G401.6 (cell line): Measurements from ENCODE around the gene SLC49A4.

Experiments
- FAIRE-seq: peaks from 2 replicates; lab custom pipeline; 2012; peaks lifted over from hg19 to GRCh38; lab: Jason Lieb, UNC

The SLC49A4 gene

DNA sequence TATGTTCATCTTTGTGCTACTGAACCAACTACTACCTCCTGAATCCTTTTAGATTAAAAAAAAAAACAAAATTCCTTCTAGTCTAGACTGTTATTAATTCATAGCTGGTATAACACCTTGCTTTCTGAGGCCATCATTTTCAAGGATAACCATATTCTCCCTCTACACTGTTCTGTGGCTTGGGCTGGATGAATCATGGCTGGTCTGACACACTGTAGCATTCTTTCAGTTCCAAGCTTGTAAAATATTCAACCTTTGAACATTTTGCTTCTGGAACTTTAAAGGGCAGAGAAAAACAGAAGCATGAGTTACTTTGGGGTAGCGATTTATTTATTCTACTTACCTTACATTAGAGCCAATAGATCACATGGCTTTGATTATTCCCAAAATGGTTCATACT is 8.8 kb upstream of the SLC49A4 start:
- FAIRE-seq: no peak

DNA sequence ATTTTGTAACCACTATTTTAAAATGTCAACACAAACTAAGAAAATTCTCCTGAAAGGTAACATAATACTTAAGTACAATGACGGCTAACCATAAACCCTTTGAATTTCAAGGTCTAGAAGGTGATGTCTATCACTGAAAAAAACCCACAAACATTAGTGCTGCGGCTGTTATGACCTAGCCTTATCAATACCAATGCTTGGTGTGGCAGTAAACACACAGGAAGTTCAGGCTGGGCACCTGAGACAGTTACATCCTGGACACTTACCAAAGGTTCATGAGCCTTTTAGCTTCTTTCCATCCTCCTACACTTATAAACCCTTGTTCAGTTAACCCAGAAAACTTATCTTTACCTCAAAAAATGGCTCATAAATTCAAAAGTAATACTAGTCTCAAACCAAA is 7.0 kb upstream of the SLC49A4 start:
- no peak for FAIRE-seq

DNA sequence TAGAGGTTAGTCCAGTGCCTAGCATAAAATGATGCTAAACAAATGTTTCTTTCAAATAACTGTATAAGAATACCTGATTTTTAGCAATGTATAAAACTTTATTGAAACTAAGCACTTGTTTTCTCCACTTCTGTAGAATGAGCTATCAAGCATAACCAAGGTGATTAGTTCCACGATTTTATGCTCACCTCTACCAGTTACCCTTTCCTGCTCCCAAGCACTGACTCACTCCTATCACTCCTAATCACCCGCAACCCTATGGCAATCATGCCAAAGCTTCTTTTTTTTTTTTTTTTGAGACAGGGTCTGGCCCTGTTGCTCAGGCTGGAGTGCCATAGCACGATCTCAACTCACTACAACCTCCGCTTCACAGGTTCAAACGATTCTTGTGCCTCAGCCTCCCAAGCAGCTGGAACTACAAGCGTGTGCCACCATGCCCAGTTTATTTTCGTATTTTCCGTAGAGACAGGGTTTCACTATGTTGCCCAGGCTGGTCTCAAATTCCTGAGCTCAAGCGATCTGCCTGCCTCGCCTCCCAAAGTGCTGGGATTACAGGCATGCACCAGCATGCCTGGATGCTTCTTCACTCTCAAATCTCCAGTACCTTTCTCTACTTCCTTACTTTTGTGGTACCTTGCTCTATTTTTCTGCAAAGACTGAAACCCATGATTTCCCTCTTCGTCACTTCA is 5.1 kb upstream of the SLC49A4 start:
- FAIRE-seq: no peak

DNA sequence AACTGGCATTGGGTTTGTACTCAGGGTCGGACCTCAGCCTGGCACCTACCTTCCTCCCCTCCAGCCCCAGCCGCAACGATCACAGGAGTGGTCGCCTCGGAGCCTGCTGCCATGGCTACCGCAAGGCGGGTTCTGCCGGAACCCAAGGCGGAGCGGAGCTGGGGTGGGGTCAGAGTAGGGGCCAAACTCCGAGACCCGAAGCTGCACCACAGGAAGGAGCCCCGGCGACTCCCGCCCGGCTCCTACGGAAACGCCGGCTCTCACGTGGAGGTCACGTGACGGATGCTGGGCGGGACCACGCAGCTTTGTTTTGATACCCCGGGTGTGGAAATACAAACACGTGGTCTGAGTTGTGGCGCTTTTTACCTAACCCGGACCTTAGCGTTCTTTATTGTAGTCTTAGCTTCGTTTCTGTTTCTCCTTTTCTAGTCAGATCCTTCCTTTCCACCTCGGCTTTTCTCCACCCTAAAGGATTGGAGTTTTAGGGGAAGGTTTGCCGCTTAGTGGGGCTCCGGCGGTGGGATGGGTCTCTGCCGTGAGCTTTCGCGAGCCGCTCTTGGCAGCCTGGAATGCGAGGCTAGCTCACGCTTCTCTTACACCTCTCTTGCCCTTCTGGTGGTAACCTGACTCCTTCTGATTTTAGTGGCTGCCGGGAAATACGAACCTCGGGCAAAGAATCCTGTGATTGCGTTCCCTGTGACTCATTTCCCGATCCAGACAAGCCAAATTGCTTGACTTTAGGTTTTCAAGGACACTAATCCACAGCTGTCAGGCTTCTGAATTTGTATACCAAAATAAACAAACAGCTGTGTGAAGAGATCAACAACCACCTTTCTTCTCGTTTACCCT is 1.1 kb upstream of the SLC49A4 start, which contains the start of gene HSPBAP1:
TSS of gene HSPBAP1 (minus strand) at position 264 of the 849 bp plus-strand sequence. CDS start at position 113, 151 bp downstream.
- peak; percentile 96 for FAIRE-seq

DNA sequence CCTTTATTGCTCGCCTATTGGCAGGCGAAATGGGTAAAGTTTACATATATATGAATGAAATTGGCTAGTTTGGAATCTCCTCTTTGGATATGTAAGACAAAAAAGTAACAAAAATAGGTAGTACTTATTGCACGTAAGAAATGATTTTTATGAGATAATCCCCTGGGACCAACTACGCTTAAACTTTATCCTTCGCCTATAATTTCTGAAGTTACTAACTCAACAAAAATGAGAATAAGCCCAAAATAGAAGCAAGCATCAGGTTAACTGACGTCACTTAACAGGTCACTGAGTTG is 438 bp upstream of the SLC49A4 start:
- no peak for FAIRE-seq

DNA sequence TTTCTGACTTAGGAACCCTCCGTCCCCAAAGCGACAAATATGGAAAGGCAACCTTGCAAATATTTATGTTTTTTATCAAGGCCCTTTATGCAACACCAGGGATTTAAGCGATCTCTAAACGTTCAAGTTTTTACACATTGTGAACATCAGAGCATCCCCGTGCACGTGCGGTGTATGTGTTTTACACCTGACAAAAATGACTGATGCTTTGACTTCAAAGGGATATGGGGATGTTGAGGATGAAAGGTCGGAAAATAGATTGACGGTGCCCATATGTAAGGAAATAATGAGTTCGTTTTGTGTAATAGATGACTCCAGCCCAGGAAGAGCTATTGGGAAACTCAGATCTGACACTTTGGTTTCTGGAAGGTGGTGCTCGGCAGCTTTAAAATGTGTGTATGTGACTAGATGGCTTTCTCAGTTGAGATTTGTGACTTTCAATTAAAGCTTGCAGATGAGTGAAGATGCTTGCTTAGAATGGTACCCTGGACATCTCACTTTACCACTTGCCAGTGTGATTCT is 866 bp downstream of the SLC49A4 start:
- FAIRE-seq: no peak

DNA sequence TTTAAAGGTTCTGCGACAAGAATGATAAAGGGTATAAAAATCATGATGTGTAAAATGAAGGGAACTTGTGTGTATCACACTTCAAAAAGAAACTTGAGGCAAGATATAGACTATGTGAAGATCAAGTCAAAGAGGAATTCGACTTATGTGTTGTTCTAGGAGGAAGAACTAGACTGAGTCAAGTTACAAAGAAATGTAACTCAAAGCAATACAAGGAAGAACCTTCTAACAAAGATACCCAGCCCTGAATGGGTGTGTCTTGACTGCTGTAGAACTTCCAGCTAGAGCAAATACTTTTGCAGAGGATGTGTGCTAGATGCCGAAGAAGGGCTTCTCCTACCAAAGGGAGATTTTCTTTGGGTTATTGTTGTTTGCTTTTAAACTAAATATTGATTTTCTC is 2.4 kb downstream of the SLC49A4 start:
- no peak for FAIRE-seq

DNA sequence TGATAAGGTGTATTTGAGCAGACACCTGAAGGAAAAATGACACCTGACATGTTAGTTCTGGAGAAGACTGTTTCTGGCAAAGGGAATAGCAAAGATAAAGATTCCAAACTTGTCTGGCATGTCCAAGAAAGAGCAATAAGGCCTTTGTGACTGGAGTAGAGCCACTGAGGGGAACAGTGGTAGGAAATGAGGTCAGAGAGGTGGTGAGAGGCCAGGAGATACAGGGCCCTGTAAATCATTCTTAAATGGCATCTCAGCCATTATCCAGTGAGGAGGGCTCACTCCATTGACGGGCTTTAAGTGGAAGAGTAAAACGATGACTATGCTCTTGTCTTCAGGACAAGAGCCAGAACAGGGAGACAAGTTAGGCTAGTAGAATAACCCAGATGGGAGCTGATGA is 4.5 kb downstream of the SLC49A4 start:
- no peak for FAIRE-seq

DNA sequence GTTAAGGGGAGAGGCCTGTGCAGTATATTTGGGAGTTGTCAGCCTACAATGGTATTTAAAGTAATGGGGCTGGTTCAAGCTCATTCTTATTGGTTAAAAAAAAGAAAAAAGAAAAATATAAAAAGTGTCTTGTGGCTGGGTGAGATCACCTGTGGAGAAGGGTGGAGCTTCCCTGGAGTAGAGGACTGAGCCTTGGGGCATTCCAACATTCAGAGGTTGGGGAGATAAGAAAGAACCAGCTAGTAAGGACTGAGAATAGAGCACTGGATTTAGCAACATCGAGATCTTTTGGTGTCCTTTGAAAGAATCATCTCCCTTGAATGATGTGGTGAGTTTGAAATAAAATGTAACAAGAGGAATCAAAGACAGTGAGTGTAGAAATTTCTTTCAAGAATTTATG is 5.2 kb downstream of the SLC49A4 start:
- FAIRE-seq: no peak

DNA sequence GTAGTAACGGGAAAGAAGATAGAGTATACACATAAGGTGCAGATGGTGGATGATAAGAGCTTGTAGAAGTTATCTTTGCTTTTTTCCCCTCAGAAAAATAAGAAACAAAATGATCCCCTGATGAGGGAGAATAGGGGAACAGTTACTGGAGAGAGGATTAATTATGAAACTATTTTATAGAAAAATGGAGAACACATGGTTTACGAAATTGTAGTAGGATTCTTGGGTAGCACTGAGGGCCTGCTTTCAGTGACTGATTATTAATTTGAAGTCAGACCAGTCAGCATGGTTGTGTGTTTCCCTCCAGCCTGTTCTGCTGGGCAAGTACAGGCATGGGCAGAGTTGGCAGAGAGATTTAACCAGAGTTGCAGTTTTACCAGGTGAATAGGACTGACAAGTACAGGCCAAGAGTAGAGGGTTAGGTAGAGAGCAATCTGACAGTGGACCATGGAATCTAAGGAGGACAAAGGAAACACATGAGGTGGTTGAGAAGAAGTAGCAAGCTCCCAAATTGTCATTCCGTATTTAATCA is 5.9 kb downstream of the SLC49A4 start:
- FAIRE-seq: no peak

DNA sequence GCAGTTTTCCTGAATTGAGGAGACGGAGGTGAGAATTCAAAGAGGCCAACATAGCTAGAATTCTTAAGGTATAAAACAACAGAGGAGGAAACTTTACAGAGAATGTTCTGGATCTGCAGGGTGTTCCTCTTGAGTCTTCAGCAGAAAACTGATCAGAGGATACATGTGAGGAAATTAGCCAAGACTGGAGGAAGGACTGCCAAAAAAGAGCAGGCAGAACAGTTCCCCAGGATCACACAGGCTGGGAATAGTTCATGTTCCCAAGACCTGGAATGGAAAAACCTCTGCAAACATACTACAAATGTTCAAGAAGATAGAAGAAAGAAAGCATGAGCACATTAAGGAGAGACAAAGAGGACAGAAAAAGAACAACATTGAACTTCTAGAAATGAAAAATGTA is 7.5 kb downstream of the SLC49A4 start:
- no peak for FAIRE-seq

DNA sequence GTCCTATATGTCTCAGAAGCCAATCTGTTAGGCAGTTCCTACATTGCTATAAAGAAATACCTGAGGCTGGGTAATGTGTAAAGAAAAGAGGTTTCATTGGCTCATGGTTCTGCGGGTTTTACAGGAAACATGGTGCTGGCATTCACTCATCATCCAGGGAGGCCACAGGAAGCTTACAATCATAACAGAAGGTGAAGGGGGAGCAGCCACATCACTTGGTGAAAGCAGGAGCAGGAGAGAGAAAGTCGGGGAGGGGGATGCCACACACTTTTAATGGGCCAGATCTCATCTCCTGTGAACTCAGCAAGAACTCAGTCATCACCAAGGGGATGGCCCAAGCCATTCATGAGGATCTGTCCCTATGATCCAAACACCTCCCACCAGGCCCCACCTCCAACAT is 9.1 kb downstream of the SLC49A4 start:
- no peak for FAIRE-seq

DNA sequence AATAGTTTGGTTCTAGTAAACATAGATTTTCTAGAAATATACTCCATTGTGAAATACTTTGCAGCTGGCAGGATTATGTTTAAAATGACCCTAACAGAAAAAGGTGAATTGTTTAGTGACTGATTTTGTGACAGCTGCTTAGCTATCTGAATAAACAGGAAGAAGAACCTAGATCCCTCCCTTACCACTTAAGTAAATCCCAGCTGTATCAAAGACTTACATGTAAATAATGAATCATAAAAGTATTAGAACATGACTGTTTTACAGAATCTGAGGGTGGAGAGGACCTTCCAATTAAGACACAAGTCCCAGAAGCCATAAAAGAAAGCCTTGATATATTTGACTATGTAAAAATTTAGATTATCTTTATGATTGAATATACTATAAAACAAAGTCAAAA is 15.9 kb downstream of the SLC49A4 start:
- FAIRE-seq: no peak

DNA sequence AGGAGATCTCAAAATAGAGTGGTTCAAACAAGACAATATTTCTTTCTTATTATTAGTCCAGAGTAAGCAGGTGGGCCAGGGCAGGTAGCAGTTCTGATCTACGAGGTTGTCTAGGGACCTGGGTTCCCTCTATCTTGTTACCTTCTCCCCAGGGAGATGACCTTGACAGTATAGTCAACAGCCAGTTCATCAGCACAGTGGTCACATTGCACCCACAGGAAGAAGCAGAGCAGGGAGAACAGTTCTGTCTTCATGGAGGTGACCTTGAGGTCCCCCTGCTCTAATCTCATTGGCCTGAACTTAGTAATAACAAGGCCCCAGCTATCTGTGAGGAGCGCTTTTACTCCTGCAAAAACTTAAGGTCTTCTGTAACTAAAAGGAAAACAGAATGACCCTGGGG is 21.7 kb downstream of the SLC49A4 start:
- FAIRE-seq: no peak

DNA sequence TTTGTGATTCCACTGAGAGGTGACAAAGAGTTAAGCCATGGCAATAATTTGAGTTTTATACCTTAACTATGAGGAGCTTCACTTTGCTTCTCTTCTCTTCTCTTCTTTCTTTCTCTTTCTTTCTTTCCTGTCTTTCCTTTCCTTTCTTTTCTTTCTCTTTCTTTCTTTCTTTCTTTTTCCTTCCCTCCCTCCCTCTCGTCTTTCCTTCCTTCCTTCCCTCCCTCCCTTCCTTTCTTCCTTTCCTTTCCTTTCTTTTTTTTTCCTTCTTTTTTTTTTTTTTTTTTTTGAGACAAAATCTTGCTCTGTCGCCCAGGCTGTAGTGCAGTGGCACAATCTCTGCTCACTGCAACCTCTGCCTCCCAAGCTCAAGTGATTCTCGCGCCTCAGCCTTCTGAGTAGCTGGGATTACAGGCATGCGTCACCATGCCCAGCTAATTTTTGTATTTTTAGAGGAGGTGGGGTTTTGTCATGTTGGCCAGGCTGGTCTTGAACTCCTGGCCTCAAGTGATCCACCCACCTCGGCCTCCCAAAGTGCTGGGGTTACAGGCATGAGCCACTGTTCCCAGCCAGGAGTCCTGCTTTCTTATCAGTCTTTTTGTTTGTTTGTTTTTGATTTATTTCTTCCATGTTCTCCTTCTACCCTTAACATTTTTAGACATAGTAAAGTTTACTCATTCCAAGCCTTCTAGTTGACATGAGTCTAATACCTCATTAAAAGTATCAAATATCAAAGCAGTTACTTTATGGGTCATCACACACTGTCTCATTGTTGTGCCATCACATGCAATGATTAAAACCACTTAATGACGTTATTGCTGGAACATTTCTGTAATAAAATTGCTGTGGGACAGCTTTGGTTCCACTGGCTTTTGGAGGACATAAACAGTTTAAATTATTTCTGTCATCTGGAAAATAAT is 29.9 kb downstream of the SLC49A4 start:
- FAIRE-seq: no peak

DNA sequence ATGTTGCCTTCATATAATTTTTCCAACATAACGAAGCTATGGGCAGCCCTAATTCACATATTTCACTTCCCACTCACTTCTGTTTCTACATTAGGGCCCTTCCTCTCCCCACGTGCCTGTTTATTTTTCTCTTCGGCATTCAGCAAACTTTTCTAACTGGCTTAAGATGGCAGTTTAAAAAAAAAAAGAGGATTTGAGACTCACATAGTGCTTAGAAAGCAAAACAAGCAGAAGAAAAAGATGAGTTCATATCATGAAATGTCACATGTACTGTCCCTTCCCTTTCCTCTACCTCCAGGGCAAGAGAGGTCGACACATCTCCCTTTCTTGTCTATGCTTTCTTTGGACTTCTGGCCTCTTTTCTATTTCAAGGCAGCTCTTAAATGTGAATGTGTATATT is 30.6 kb downstream of the SLC49A4 start:
- FAIRE-seq: no peak

DNA sequence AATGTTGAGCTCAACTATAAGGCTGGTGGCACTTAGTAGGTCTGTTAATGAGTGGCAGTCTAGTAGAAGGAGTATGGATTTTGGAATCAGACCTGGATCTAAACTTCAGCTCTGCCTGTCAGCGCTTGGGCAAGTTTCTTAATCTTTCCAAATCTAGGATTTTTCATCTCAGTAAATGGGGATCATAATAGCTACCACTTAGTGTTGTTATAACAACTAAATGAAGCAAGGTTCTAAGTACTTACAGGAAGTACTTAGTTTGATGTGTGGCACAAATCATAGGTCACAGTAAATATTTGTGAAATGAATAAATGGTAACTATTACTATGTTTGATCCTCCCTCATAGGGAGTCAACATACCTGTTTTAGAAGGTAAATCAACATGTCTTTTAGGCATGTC is 31.4 kb downstream of the SLC49A4 start:
- FAIRE-seq: no peak

DNA sequence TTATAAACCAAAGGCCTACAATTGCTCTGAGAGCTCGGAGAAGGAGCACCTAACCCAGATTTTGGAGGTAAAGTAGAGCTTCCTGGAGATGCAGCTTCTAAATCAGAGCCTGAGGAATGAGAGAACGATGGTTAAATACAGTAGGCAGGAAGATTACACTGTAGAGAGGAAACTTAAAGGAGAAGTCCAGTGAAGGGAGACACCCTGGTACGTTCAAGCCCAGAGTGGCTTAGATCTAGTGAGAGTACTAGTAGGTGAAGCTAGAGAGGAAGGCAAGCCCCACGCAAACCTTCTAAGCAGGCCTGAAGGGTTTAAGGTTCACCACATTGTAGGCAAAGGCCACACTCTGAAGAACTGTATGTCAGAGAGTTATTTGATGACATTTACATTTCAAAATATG is 33.4 kb downstream of the SLC49A4 start:
- no peak for FAIRE-seq

DNA sequence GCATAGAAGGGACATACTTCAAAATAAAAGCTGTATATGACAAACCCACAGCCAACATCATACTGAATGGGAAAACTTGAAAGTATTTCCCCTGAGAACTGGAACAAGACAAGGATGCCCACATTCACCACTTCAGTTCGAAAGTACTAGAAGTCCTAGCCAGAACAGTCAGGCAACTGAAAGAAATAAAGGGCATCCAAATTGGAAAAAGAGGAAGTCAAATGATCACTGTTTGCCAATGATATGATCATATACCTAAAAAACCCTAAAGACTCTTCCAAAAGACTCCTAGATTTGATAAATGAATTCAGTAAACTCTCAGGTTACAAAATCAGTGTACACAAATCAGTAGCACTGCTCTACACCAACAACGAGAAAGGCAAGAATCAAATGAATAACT is 40.7 kb downstream of the SLC49A4 start:
- FAIRE-seq: no peak

DNA sequence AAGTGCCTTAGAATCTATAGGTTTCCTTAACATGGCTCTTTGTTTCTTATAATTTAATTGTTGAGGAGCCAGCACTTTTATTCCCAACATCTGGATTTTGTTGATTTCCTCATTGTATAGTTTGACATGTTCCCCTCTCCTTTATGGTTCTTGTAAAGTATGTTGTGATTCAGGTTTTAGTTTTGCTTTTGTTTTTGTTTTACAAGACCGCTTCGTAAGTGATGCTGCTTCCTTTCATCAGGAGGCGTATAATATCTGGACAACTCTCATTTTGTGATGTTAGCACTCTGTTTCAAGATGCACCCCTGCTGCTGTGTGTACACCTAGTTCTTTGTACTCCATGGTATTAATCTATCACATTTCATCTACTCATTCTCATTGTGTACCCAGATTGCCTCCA is 48.7 kb downstream of the SLC49A4 start:
- no peak for FAIRE-seq

DNA sequence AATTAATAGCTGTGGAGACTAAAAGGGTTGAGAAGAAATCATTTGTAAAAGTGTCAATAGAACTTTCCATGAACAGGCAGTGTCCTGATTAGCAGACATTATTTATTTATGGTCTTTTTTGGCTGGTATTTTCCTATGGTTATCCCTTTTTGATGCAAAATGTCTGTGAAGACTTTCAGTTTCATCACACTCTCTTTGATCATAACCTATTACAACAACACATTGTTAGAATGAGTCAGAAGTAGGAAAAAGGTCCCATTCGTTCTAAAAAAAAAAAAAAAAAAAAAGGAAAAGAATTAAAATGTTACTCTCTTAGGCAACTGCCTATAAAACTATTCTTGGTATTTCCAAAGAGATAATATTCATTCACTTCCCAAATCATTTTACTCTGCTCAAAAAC is 62.1 kb downstream of the SLC49A4 start:
- peak; percentile 15 for FAIRE-seq

DNA sequence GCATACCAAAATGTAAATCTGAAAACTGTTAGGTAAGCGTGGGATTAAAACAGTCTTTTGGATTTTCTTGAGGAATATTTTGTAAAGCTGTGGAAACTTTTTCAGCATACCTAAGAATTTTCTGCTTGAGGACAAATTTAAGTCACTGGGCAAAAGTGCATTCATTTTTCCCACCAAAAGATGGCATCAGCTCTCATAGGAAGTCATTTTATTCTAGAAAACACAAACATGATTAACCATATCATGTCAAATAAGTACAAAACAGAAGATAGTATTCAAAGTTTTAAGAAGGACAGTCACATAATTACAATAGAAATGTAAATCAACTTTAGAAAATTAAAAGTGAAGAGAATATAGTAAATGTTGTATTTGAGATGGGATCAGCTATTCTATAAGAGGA is 63.5 kb downstream of the SLC49A4 start:
- FAIRE-seq: peak; percentile 89
